ENCODE measurements around the gene DEPP1. TPM values are rescaled to one million over a fixed set of nuclear protein-coding genes. Genes with fewer than 3 reads are reported as not detected.

DEPP1 gene
- total RNA-seq, 3 donors from 2014 or later = 14.8 to 19.0 (median 18.1) TPM

GRCh38 chr10:44928462-44928861 is 50.1 kb downstream of the DEPP1 start:
- Histone ChIP-seq H3K4me3 (no peak overlapping the region), H3K4me1 (ENCODE audit: low read depth) (peaks cover 2% of the 10 kb centered on the region), H3K9me3 (no peaks in the 10 kb centered on the region), H3K36me3 (ENCODE audit: low read depth) (no peaks in the 10 kb centered on the region)
- no peak for DNase-seq
- no peak for TF ChIP-seq CTCF (IDR thresholded peaks at IDR 0.05)
- intact Hi-C loops (cut with DNase I, micrococcal nuclease) = no loop called here
- ATAC-seq = no peak

- H3K9me3 ChIP-seq = no peaks in the 10 kb centered on the region
- peak; percentile 12 for ATAC-seq
- no peaks in the 10 kb centered on the region for H3K36me3 ChIP-seq (ENCODE audit: low read depth)
- no peak overlapping the region for H3K4me3 ChIP-seq
- TF ChIP-seq CTCF (IDR thresholded peaks at IDR 0.05) = no peak
- no peak for DNase-seq
- intact Hi-C loops (cut with DNase I, micrococcal nuclease) = no loop called here
- peaks cover 2% of the 10 kb centered on the region for H3K4me1 ChIP-seq (ENCODE audit: low read depth)
These were observed 51.3 kb downstream of the DEPP1 start for GRCh38 chr10:44927352-44927751.

- ATAC-seq = no peak
- H3K4me3 ChIP-seq = no peak overlapping the region
- intact Hi-C loops (cut with DNase I, micrococcal nuclease) = no loop called here
- TF ChIP-seq CTCF (IDR thresholded peaks at IDR 0.05) = no peak
- no peak for DNase-seq
- H3K4me1 ChIP-seq (ENCODE audit: low read depth) = peaks cover 2% of the 10 kb centered on the region
- no peaks in the 10 kb centered on the region for H3K9me3 ChIP-seq
- H3K36me3 ChIP-seq (ENCODE audit: low read depth) = no peaks in the 10 kb centered on the region
These were observed 51.8 kb downstream of the DEPP1 start for GRCh38 chr10:44926751-44927351.

Other genes with a start within 250 kb of the DEPP1 start
- 10 to 100 TPM; 14.9 to 40.6 (median 17.4) TPM for gene TMEM72, start 67.5 kb downstream of the DEPP1 start, total RNA-seq
- gene RASSF4, start 19.0 kb downstream of the DEPP1 start, total RNA-seq = 10 to 100 TPM; 20.0 to 50.6 (median 32.3) TPM
- gene ZNF22, start 22.1 kb upstream of the DEPP1 start, total RNA-seq = 10 to 100 TPM; 14.6 to 17.7 (median 15.5) TPM